Ovary (tissue), 9 donors: ENCODE data around the gene IKZF4. TPM values are rescaled to one million over a fixed set of nuclear protein-coding genes. Genes with fewer than 3 reads are reported as not detected.

Source experiments
- DNase-seq, 5 donors: peaks; one replicate each; pipeline ENCODE4 v3.0.0-alpha.2; 2019 to 2020
- H3K27ac ChIP-seq, 2 donors: fragments of 200-600 bp; one replicate each; pipeline versions ENCODE4 v1.5.1 to v1.8.0; 2019 to 2022
- H3K27me3 ChIP-seq: fragments of 200-600 bp; one replicate; pipeline ENCODE4 v1.8.0; 2022
- H3K36me3 ChIP-seq: fragments of 200-600 bp; sonication (generic); one replicate; pipeline ENCODE4 v1.5.1; 2019
- H3K4me1 ChIP-seq: one replicate; pipeline ENCODE4 v1.8.1; 2013; ENCODE audit warnings: mild to moderate bottlenecking, moderate library complexity; ENCODE audit not compliant: insufficient read depth
- H3K4me3 ChIP-seq: fragments of 200-600 bp; sonication (generic); one replicate; pipeline ENCODE4 v1.5.1; 2017
- H3K9me3 ChIP-seq, 2 donors: fragments of 200-600 bp in 1 of 2; sonication (generic) in 1 of 2; one replicate each; pipeline versions ENCODE4 v1.5.1 to v1.8.1; 2013 to 2019; ENCODE audit warnings: mild to moderate bottlenecking in 1 of 2, moderate library complexity in 1 of 2
- EP300 ChIP-seq: sonication (generic); formaldehyde crosslinking; IDR thresholded peaks from one replicate; pipeline ENCODE4 v1.6.1; 2017; ENCODE audit warnings: antibody characterized with exemption
- POLR2A ChIP-seq: fragments of 450-650 bp; IDR thresholded peaks from one replicate; pipeline ENCODE4 v1.6.1; 2017; ENCODE audit warnings: antibody characterized with exemption, mild to moderate bottlenecking, moderate library complexity
- whole genome bisulfite sequencing, 3 donors: extraction: QIAGEN DNeasy Blood & Tissue Kit in 1 of 3; methylation state at CpG; one replicate each; pipeline versions ENCODE4 v1.1.5 to v1.1.7; 2013 to 2017; 5-methylcytosine and 5-hydroxymethylcytosine counted together
- intact Hi-C, 4 donors: fragments of 100-400 bp; cut with DNase I; formaldehyde crosslinking; loops; one replicate each; pipeline versions ENCODE4 v1.11.0 to v1.15.1; 2022 to 2023
- polyA plus RNA-seq, 2 donors: library from polyadenylated mRNA; stranded (reverse); fragments of 200-250 nt in 1 of 2; fragments of 350-450 nt in 1 of 2; fragmentation: Illumina TruSeq in 1 of 2; extraction: RNeasy Lipid Tissue Mini Kit (QIAGEN cat#74804) in 1 of 2; gene quantifications; one replicate each; pipeline ENCODE4 v1.2.3, GENCODE V29; 2013 to 2014
- total RNA-seq, 7 donors: library from RNA; depleted of rRNA in 2 of 7; stranded (reverse); fragments of >200 nt in 2 of 7; fragmentation: NEBNext Ultra II Directional in 3 of 7; extraction: Animal tissue kit (Norgen Biotek cat#: 25700) in 3 of 7; gene quantifications; one replicate each; pipeline versions ENCODE4 v1.1.0 to v1.2.4, GENCODE V29; 2016 to 2023
- TF ChIP-seq, protein P1 (sequence below), 3 donors: fragments of 450-650 bp in 2 of 3; fragments of 200-600 bp in 1 of 3; IDR thresholded peaks; one replicate each; pipeline versions ENCODE4 v1.5.1 to v1.8.0; 2016 to 2022; ENCODE audit warnings: antibody characterized with exemption in 3 of 3, mild to moderate bottlenecking in 1 of 3
- donor health status: DM: no; HTN: no; CAD: no; lungs with moderate emphysema.
- donor health status: DM: no; HTN: no; CAD: no.
- donor health status: Bipolar disorder and iron deficiency.
- donor health status: DM: yes; HTN: yes; CAD: no.
- donor health status: DM: no; HTN: no; CAD: no.
- donor health status: DM: yes; HTN: yes; CAD: no.

IKZF4 gene
- total and polyA plus RNA-seq, 9 donors: 4.0 to 33.2 (median 15.9) TPM

DNA sequence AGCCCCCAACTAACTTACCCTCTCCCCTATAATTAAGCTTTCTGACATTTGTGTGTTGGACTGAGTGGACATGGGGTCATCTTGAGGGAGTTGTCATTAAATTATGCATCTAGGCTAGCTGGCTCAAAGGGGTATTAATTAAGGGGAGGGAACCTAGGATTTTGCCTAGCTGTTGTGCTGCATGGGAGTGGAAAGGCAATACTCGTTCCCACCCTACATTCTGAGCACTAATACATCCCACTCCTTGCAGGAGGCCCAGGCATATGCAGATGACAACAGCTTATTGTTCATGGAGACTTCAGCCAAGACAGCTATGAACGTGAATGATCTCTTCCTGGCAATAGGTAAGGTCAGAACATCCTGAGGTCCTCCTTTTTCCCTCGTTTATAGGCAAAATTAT, 29.7 kb upstream of the IKZF4 start:
- Histone ChIP-seq H3K4me3 (no peak overlapping the region), H3K9me3 (no peaks in the 10 kb centered on the region), H3K4me1 (peaks cover 1% of the 10 kb centered on the region), H3K27ac (no peak overlapping the region), H3K27me3 (no peaks in the 10 kb centered on the region), H3K36me3 (no peaks in the 10 kb centered on the region)
- WGBS, 3 donors: 80 to 84% (median 82%) methylated on average over 3 of the region's 3 CpGs
- DNase-seq: no peak
- intact Hi-C loops: loop anchor here in 1 of 4 donors (10.0 kb wide), 1 partner anchor 54 kb away; the partner anchor contains the start of gene RPS26
- TF ChIP-seq POLR2A (no peak), EP300 (no peak)

DNA sequence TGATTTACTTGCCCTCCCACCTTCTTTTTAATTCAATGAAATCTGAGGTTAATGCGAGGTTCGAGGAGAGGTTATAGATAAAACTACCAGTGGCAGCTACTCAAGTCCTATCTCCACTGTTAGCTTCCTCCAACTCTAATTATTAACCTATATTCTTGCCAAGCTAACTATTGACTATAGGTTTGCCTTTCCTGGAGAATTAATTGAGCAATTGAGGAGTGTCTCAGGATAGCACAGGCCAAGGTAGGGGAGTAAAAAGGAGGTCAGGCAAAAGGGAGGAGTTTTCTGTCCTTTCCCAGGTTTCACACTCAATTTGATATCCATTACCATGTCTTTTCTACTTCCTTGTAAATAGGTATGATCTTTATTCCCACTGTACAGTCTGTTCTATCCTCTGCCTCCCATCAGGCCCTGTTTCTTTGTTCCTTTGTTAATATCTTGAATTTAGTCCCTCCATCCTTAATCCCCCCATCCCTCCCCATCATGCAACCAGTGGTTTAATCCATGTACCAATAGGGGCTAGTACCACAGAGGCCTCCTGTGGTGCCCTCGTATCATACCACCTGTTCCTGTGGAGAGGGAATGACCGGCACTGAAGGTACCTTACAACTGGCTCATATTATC, 27.5 kb upstream of the IKZF4 start:
- 33 to 50% (median 42%) methylated on average over 4 of the region's 4 CpGs for WGBS, 3 donors
- intact Hi-C loops: loop anchor here in 1 of 4 donors (10.0 kb wide), 1 partner anchor 51 kb away; the partner anchor contains the start of gene RPS26
- DNase-seq: no peak
- TF ChIP-seq, protein P1, sequence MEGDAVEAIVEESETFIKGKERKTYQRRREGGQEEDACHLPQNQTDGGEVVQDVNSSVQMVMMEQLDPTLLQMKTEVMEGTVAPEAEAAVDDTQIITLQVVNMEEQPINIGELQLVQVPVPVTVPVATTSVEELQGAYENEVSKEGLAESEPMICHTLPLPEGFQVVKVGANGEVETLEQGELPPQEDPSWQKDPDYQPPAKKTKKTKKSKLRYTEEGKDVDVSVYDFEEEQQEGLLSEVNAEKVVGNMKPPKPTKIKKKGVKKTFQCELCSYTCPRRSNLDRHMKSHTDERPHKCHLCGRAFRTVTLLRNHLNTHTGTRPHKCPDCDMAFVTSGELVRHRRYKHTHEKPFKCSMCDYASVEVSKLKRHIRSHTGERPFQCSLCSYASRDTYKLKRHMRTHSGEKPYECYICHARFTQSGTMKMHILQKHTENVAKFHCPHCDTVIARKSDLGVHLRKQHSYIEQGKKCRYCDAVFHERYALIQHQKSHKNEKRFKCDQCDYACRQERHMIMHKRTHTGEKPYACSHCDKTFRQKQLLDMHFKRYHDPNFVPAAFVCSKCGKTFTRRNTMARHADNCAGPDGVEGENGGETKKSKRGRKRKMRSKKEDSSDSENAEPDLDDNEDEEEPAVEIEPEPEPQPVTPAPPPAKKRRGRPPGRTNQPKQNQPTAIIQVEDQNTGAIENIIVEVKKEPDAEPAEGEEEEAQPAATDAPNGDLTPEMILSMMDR (IDR thresholded peaks at IDR 0.05): no peak
- TF ChIP-seq EP300 (no peak), POLR2A (no peak)
- no peak overlapping the region for H3K27ac ChIP-seq
- peaks cover 3% of the 10 kb centered on the region for H3K4me1 ChIP-seq
- no peaks in the 10 kb centered on the region for H3K36me3 ChIP-seq
- no peaks in the 10 kb centered on the region for H3K27me3 ChIP-seq
- no peak overlapping the region for H3K4me3 ChIP-seq
- H3K9me3 ChIP-seq: no peaks in the 10 kb centered on the region

DNA sequence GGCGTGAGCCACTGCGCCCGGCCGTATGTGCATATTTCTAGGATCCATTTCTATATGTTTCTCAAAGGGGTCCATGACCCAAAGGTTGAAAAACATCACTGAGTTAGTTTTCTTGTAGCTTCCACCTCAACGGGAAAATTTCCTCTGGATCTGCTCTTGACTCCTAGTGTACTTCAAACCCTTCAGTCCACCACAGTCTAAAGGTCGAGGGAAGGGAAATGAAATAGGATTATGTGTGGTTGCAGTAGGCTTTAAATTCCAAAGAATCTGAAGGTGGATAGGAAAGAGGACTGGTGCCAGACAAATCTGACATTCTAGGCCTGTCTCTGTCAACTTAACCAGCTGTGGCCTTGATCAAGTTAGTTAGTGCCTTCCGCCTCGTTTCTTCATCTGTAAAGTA, 25.5 kb upstream of the IKZF4 start:
- intact Hi-C loops: loop anchor here in 2 of 4 donors (5.0 to 10.0 kb wide), 2 partner anchors 42 to 49 kb away; partner anchors contain the start of gene RPS26 (in 1 of the 2)
- WGBS, 3 donors: 59 to 72% (median 63%) methylated on average over 8 of the region's 8 CpGs
- no peak overlapping the region for H3K27ac ChIP-seq

DNA sequence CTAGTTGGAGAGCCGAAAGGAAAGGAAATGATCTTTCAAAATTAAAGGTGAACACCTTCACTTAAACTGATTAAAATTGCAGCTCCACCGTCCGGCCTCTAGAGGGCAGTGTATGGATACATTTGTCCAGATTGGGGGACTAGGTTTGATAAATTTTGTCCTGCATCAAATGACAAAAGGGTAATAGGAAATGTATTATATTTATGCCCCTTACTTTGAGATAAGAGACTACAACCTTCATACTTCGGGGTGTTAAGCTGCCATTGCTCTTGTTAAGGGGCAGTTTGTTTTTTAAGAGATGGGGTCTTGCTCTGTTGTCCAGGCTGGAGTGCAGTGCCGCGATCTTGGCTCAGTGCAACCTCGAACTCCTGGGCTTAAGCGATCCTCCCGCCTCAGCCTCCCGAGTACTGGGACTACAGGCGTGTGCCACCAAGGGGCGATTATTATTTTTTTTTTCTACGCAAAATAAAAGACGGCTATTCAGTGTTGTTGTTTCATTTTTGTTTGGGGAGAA, 24.6 kb upstream of the IKZF4 start:
- H3K36me3 ChIP-seq: no peaks in the 10 kb centered on the region
- DNase-seq: peak in 3 of 5 donors; percentile 35 to 65 (median 55)
- H3K4me1 ChIP-seq: peaks cover 3% of the 10 kb centered on the region
- no peaks in the 10 kb centered on the region for H3K27me3 ChIP-seq
- intact Hi-C loops: loop anchor here (2.0 to 10.0 kb wide), 3 partner anchors 41 to 49 kb away; partner anchors contain the start of gene RPS26 (in 3 of the 4)
- no peaks in the 10 kb centered on the region for H3K9me3 ChIP-seq
- H3K27ac ChIP-seq: peak overlapping the region in 1 of 2 donors; percentile 80
- peak overlapping the region; percentile 52 for H3K4me3 ChIP-seq
- WGBS, 3 donors: 12 to 19% (median 13%) methylated on average over 14 of the region's 14 CpGs
- TF ChIP-seq, protein P1 (IDR thresholded peaks at IDR 0.05): peak; percentile 68 to 84 (median 80)
- TF ChIP-seq EP300: no peak
- TF ChIP-seq POLR2A: no peak

More for the DNA sequence above, 25.5 kb upstream of the IKZF4 start:
- H3K4me1 ChIP-seq: peaks cover 3% of the 10 kb centered on the region
- TF ChIP-seq, protein P1 (IDR thresholded peaks at IDR 0.05): no peak
- TF ChIP-seq EP300 (no peak), POLR2A (no peak)
- no peaks in the 10 kb centered on the region for H3K9me3 ChIP-seq
- H3K27me3 ChIP-seq: no peaks in the 10 kb centered on the region
- no peaks in the 10 kb centered on the region for H3K36me3 ChIP-seq
- no peak for DNase-seq
- no peak overlapping the region for H3K4me3 ChIP-seq
